Thoracic aorta (tissue), 2 donors: ENCODE measurements around the gene EXD3. TPM values are rescaled to one million over a fixed set of nuclear protein-coding genes. Genes with fewer than 3 reads are reported as not detected.

ENCODE experiments used
- ATAC-seq: fragments of 150-250 bp; one replicate; pipeline ENCODE4 v1.8.0; 2017; ENCODE audit warnings: low read depth; ENCODE audit not compliant: insufficient number of reproducible peaks, low FRiP score
- DNase-seq: peaks from one replicate; pipeline ENCODE4 v3.0.0-alpha.2; 2020; ENCODE audit warnings: low spot score
- H3K27ac ChIP-seq, 2 donors: fragments of 200-600 bp; sonication (generic); 1 replicate in 1 of 2; 2 replicates in 1 of 2; pipeline ENCODE4 v1.5.1; 2016; ENCODE audit warnings: mild to moderate bottlenecking in 2 of 2, moderate library complexity in 2 of 2
- H3K27me3 ChIP-seq: fragments of 200-600 bp; sonication (generic); replicated peaks from 2 replicates; pipeline ENCODE4 v1.6.0; 2016; ENCODE audit warnings: mild to moderate bottlenecking; ENCODE audit not compliant: insufficient read depth
- H3K36me3 ChIP-seq: fragments of 200-600 bp; sonication (generic); one replicate; pipeline ENCODE4 v1.5.1; 2016
- H3K4me1 ChIP-seq, 2 donors: fragments of 200-600 bp; sonication (generic); 1 replicate in 1 of 2; 2 replicates in 1 of 2; pipeline versions ENCODE4 v1.5.1 to v1.6.0; 2016; ENCODE audit warnings: low read depth in 2 of 2, mild to moderate bottlenecking in 1 of 2; ENCODE audit not compliant: control insufficient read depth in 1 of 2
- H3K4me3 ChIP-seq: fragments of 200-600 bp; sonication (generic); 2 replicates; pipeline ENCODE4 v1.5.1; 2016; ENCODE audit warnings: mild to moderate bottlenecking
- H3K9me3 ChIP-seq: fragments of 200-600 bp; sonication (generic); 2 replicates; pipeline ENCODE4 v1.5.1; 2016
- CTCF ChIP-seq: fragments of 200-600 bp; sonication (generic); IDR thresholded peaks from one replicate; pipeline ENCODE4 v1.5.1; 2019; ENCODE audit warnings: antibody characterized with exemption
- total RNA-seq, 2 donors: library from RNA; depleted of rRNA; stranded (reverse); fragments of >200 nt; gene quantifications; one replicate each; pipeline versions ENCODE4 v1.1.0 to v1.2.3, GENCODE V29; 2016

Gene EXD3
- total RNA-seq, 2 donors from 2014 or later = 22.7 to 29.4 TPM

DNA sequence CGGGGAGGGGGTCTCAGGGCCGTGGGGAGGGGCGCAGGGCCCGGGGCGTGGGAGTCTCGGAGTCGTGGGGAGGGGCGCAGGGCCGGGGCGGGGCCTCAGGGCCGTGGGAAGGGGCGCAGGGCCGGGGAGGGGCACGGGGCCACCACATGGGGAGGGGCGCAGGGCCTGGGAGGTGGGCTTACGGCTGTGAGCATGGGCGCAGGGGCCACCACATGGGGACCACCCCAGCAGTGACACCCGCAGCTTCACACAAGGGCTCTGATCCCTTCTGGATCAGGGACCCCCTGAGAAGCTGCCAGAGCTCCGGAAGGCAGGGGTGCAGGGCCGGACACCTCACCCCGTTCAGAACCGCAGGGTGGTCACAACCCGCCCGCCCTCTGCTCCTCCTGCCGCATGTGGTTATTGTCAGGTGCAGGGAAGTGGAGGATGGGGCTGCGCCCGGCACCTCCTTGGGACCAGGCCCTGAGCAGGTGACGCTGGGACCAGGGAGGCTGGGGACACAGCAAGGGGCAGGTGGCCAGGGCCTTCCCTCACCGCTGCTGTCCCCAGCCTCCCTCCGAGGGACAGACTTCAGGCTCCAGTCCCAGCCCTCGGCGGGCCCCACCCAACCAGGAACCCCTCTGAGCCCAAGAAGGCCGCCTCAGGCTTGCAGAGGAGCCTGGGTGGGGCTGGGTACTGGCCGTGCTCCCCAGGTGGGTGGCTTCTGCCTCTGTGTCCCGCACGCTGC, 53.7 kb downstream of the EXD3 start:
- Histone ChIP-seq H3K4me1 (peaks cover 0 to 8% of the 10 kb centered on the region in 2 donors), H3K27ac (no peak overlapping the region), H3K4me3 (no peak overlapping the region), H3K36me3 (peaks cover 2% of the 10 kb centered on the region), H3K27me3 (no peaks in the 10 kb centered on the region), H3K9me3 (no peaks in the 10 kb centered on the region)
- no peak for TF ChIP-seq CTCF
- no peak for ATAC-seq
- no peak for DNase-seq

DNA sequence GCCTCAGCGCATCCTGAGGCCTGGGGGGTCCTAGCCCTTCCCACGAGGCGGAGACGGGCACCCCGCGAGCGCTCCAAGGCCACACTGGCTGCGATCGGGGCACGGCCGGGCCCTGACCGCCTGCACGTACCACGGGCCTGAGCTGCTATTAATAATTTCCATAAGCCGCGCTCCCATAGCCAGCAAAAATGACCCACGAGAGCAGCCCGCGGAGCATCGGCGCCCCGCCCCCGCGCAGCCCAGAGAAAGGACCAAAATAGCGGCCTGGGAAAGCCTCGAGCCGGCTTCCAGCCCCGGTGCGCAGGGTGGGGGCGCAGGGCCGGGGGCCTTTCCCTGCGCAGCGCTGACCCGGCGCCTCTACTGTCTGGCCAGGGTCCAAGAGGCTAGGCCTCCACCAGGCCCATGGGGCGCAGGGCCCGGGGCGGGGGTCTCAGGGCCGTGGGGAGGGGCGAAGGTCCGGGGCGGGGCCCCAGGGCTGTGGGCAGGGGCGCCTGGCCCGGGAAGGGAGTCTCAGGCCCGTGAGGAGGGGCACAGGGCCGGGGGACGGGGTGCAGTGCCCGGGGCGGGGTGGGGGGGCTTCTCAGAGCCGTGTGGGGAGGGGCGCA, 54.4 kb downstream of the EXD3 start:
- peaks cover 2% of the 10 kb centered on the region for H3K36me3 ChIP-seq
- H3K4me3 ChIP-seq = no peak overlapping the region
- peaks cover 0 to 8% of the 10 kb centered on the region in 2 donors for H3K4me1 ChIP-seq
- no peaks in the 10 kb centered on the region for H3K9me3 ChIP-seq
- DNase-seq (no peak), ATAC-seq (no peak)
- no peak overlapping the region for H3K27ac ChIP-seq
- H3K27me3 ChIP-seq = no peaks in the 10 kb centered on the region
- TF ChIP-seq CTCF = no peak

- Histone ChIP-seq H3K27me3 (no peaks in the 10 kb centered on the region), H3K9me3 (no peaks in the 10 kb centered on the region), H3K36me3 (peaks cover 2% of the 10 kb centered on the region), H3K27ac (no peak overlapping the region), H3K4me3 (no peak overlapping the region), H3K4me1 (peaks cover 0 to 8% of the 10 kb centered on the region in 2 donors)
- ATAC-seq (no peak), DNase-seq (no peak)
- no peak for TF ChIP-seq CTCF
These were observed 55.2 kb downstream of the EXD3 start for GRCh38 chr9:137367506-137368430.

- peaks cover 0 to 8% of the 10 kb centered on the region in 2 donors for H3K4me1 ChIP-seq
- no peak overlapping the region for H3K4me3 ChIP-seq
- no peak for TF ChIP-seq CTCF
- H3K27ac ChIP-seq = no peak overlapping the region
- no peak for DNase-seq
- no peak for ATAC-seq
- H3K36me3 ChIP-seq = peaks cover 2% of the 10 kb centered on the region
- no peaks in the 10 kb centered on the region for H3K27me3 ChIP-seq
- no peaks in the 10 kb centered on the region for H3K9me3 ChIP-seq
These were observed 56.0 kb downstream of the EXD3 start for GRCh38 chr9:137366891-137367381.

DNA sequence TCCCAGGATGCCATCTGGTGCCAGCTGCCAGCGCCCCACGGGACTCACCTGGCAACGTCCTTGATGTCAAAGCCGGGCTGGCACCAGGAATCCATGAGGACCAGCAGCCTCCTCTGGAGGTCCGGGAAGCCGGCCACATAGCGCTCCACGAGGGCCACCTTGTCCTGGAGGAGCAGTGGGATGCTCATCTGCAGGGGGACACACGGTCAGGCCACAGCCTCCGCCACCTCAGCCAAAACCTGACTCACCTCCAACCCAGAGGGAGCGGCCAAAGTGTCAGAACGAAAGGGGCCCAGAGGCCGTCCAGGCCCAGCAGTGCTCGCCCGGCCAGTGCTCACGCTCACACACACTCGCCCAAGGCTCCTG, 56.5 kb downstream of the EXD3 start:
- no peak for TF ChIP-seq CTCF
- Histone ChIP-seq H3K27ac (no peak overlapping the region), H3K4me1 (peaks cover 0 to 8% of the 10 kb centered on the region in 2 donors), H3K9me3 (no peaks in the 10 kb centered on the region), H3K27me3 (no peaks in the 10 kb centered on the region), H3K36me3 (peaks cover 2% of the 10 kb centered on the region), H3K4me3 (no peak overlapping the region)
- no peak for DNase-seq
- ATAC-seq = no peak
